Esophagus muscularis mucosa (tissue), 4 donors: ENCODE measurements around the gene HADH. TPM values are rescaled to one million over a fixed set of nuclear protein-coding genes. Genes with fewer than 3 reads are reported as not detected.

Source experiments
- DNase-seq: peaks from one replicate; pipeline ENCODE4 v3.0.0-alpha.2; 2017; ENCODE audit errors: extremely low spot score
- H3K27ac ChIP-seq, 4 donors: fragments of 200-600 bp; sonication (generic); replicated peaks in 1 of 4; 1 replicate in 3 of 4; 2 replicates in 1 of 4; pipeline ENCODE4 v1.5.1; 2016 to 2019; ENCODE audit warnings: mild to moderate bottlenecking in 1 of 4
- H3K27me3 ChIP-seq, 4 donors: fragments of 200-600 bp; sonication (generic); one replicate each; pipeline versions ENCODE4 v1.5.1 to v1.6.0; 2016 to 2019
- H3K36me3 ChIP-seq, 4 donors: fragments of 200-600 bp; sonication (generic); one replicate each; pipeline ENCODE4 v1.5.1; 2016 to 2019
- H3K4me1 ChIP-seq, 4 donors: fragments of 200-600 bp; sonication (generic); one replicate each; pipeline ENCODE4 v1.5.1; 2016 to 2019
- H3K4me3 ChIP-seq, 4 donors: fragments of 200-600 bp; sonication (generic); 1 replicate in 2 of 4; 2 replicates in 2 of 4; pipeline ENCODE4 v1.5.1; 2016 to 2019; ENCODE audit warnings: mild to moderate bottlenecking in 4 of 4, moderate library complexity in 1 of 4
- H3K9me3 ChIP-seq, 4 donors: fragments of 200-600 bp; sonication (generic); 1 replicate in 3 of 4; 2 replicates in 1 of 4; pipeline ENCODE4 v1.5.1; 2016 to 2019
- EP300 ChIP-seq: sonication (generic); formaldehyde crosslinking; IDR thresholded peaks from one replicate; pipeline ENCODE4 v1.6.1; 2017; ENCODE audit warnings: antibody characterized with exemption
- POLR2A ChIP-seq: fragments of 450-650 bp; IDR thresholded peaks from one replicate; pipeline ENCODE4 v1.6.1; 2017; ENCODE audit warnings: antibody characterized with exemption, moderate library complexity, mild to moderate bottlenecking, low read depth
- POLR2AphosphoS5 ChIP-seq, 2 donors: sonication (generic); formaldehyde crosslinking; IDR thresholded peaks; one replicate each; pipeline ENCODE4 v1.6.1; 2017; ENCODE audit warnings: antibody characterized with exemption in 2 of 2
- WGBS: methylation state at CpG from one replicate; pipeline ENCODE4 v1.1.5; 2018; 5-methylcytosine and 5-hydroxymethylcytosine counted together
- intact Hi-C: fragments of 100-400 bp; cut with DNase I; formaldehyde crosslinking; loops from one replicate; pipeline ENCODE4 v1.15.1; 2023
- total RNA-seq, 4 donors: library from RNA; depleted of rRNA; stranded (reverse); fragments of >200 nt; gene quantifications; one replicate each; pipeline versions ENCODE4 v1.1.0 to v1.2.1, GENCODE V29; 2016
- TF ChIP-seq, protein P1 (sequence below), 3 experiments: fragments of 200-600 bp in 2 of 3; fragments of 450-650 bp in 1 of 3; sonication (generic) in 2 of 3; IDR thresholded peaks; one replicate each; pipeline ENCODE4 v1.5.1; 2017 to 2019; ENCODE audit warnings: antibody characterized with exemption in 3 of 3, mild to moderate bottlenecking in 2 of 3, moderate library complexity in 1 of 3

The HADH gene
- total RNA-seq, 4 donors from 2014 or later: 60.8 to 176 (median 108) TPM

DNA sequence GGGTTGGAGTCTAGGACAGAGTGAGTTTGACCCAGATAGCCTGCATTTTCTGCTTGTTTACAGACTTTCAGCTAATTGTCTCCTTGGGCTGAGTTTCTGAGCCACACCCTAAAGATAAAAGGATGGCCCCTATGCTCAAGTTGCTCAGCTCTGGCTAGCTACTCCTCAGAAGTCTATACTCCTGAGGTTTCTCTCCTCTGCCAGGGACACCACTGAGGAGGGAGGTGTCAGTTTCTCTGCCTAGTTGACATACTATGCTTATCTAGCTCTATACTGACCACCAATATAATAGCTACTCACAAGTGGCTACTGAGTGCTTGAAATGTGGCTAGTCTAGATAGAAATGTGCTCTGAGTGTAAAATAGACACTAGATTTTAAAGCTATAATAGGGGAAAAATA lies 23.6 kb downstream of the HADH start:
- no peak for DNase-seq
- H3K27ac ChIP-seq: no peak overlapping the region
- no peaks in the 10 kb centered on the region for H3K9me3 ChIP-seq
- no peak overlapping the region for H3K4me3 ChIP-seq
- H3K27me3 ChIP-seq: no peaks in the 10 kb centered on the region
- TF ChIP-seq, protein P1, sequence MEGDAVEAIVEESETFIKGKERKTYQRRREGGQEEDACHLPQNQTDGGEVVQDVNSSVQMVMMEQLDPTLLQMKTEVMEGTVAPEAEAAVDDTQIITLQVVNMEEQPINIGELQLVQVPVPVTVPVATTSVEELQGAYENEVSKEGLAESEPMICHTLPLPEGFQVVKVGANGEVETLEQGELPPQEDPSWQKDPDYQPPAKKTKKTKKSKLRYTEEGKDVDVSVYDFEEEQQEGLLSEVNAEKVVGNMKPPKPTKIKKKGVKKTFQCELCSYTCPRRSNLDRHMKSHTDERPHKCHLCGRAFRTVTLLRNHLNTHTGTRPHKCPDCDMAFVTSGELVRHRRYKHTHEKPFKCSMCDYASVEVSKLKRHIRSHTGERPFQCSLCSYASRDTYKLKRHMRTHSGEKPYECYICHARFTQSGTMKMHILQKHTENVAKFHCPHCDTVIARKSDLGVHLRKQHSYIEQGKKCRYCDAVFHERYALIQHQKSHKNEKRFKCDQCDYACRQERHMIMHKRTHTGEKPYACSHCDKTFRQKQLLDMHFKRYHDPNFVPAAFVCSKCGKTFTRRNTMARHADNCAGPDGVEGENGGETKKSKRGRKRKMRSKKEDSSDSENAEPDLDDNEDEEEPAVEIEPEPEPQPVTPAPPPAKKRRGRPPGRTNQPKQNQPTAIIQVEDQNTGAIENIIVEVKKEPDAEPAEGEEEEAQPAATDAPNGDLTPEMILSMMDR (IDR thresholded peaks at IDR 0.05): no peak
- TF ChIP-seq POLR2A: no peak
- TF ChIP-seq POLR2AphosphoS5 (IDR thresholded peaks at IDR 0.05): no peak
- TF ChIP-seq EP300: no peak
- peaks cover 28 to 76% (median 46%) of the 10 kb centered on the region in 4 donors for H3K36me3 ChIP-seq
- intact Hi-C loops: no loop called here
- H3K4me1 ChIP-seq: peaks cover 9 to 24% (median 19%) of the 10 kb centered on the region in 4 donors

DNA sequence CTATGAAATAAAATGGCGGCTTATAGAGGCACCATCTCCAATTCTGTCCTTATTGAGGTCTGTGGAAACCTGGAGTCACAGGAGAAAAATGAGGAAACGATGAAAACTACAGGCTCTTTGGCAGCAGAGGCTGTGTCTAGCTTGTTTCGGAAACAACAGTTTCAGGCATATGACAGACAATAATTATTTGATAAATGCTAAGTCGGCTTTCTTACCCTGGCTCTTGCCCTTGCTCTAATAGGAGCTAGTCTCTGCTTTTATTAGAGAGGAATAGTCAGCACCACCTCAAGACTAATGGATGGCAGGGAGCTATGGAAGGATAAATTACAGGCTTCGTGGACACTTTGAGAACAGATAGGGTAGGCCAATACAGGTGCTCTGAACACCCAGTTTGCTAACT lies 24.3 kb downstream of the HADH start:
- no peaks in the 10 kb centered on the region for H3K27me3 ChIP-seq
- WGBS: 97% methylated on average over 5 of the region's 5 CpGs
- no peak for DNase-seq
- TF ChIP-seq POLR2AphosphoS5 (IDR thresholded peaks at IDR 0.05): no peak
- TF ChIP-seq EP300: no peak
- no peak for TF ChIP-seq POLR2A
- TF ChIP-seq, protein P1 (IDR thresholded peaks at IDR 0.05): no peak
- no peak overlapping the region for H3K4me3 ChIP-seq
- peaks cover 9 to 22% (median 14%) of the 10 kb centered on the region in 4 donors for H3K4me1 ChIP-seq
- no peak overlapping the region for H3K27ac ChIP-seq
- intact Hi-C loops: no loop called here
- no peaks in the 10 kb centered on the region for H3K9me3 ChIP-seq
- H3K36me3 ChIP-seq: peaks cover 28 to 76% (median 46%) of the 10 kb centered on the region in 4 donors

DNA sequence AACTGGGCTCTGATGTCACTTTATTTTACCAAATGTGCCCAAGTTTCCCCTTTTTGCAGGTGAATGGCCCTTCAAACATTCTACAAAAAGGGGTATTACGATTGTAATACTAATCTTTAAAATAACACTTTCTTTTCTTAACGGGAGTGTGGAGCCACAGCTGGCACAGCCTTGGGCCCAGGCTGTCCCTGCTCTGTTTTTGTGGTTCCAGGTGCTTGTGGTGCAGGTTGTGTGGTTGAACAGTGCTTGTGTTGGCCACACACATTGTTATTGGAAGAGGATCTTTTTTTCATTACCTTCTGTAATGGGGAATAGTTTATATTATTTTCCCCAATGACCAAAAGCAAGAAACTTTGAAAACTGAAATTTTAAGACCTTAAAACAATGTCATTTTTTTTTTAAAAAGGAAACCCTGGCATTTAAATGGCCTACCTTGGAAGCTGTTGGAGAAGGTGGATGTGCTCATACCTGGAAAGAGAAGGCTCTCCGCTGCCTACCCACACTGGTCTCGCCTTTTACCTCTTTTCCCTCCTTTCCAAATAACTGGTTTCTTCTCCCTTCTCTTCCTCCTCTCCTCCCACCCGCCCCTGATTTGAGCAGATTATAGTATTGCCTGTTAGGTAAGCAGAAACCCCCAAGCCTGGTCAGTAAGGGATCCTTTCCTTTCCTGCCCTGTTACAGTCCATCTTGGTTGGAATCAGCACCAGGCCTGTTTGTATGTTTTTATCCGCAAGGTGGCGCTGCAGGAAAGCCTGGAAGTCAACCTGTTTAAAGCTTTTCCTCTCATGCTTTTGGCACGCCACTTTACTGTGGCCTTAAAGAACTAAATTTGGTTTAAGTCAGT lies 28.6 kb downstream of the HADH start:
- TF ChIP-seq POLR2AphosphoS5 (IDR thresholded peaks at IDR 0.05) (peak in 1 of 2 donors; percentile 35), EP300 (no peak), POLR2A (no peak)
- TF ChIP-seq, protein P1 (IDR thresholded peaks at IDR 0.05): peak; percentile 78 to 89 (median 85)
- DNase-seq: peak; percentile 96
- Histone ChIP-seq H3K4me1 (peaks cover 0 to 5% (median 0%) of the 10 kb centered on the region in 4 donors), H3K4me3 (no peak overlapping the region), H3K9me3 (no peaks in the 10 kb centered on the region), H3K36me3 (peaks cover 46 to 88% (median 71%) of the 10 kb centered on the region in 4 donors), H3K27ac (no peak overlapping the region), H3K27me3 (no peaks in the 10 kb centered on the region)
- 44% methylated on average over 8 of the region's 8 CpGs for WGBS
- intact Hi-C loops: loop anchor here (5.0 kb wide), 1 partner anchor 554 kb away; no protein-coding TSS in a partner anchor

DNA sequence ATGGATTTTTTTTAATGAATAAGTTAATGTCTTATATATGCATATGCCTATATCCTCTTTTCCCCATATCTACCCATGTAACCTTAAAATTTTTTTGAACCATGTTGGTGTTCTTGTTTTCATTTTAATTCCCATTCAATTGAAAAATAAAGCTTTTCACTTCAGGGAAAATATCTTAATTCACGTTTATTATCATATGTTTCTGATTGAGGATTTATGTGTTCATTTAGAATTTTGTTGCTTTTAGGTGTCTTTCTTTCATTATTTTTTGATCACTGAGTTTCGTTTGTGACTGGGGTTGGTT lies 29.1 kb downstream of the HADH start:
- 57% methylated on average over 2 of the region's 2 CpGs for WGBS
- DNase-seq: no peak
- Histone ChIP-seq H3K36me3 (peaks cover 52 to 89% (median 77%) of the 10 kb centered on the region in 4 donors), H3K4me3 (no peak overlapping the region), H3K9me3 (no peaks in the 10 kb centered on the region), H3K27me3 (no peaks in the 10 kb centered on the region), H3K27ac (no peak overlapping the region), H3K4me1 (peaks cover 0 to 5% (median 0%) of the 10 kb centered on the region in 4 donors)
- intact Hi-C loops: loop anchor here (5.0 kb wide), 1 partner anchor 553 kb away; no protein-coding TSS in a partner anchor
- TF ChIP-seq, protein P1 (IDR thresholded peaks at IDR 0.05): no peak
- no peak for TF ChIP-seq POLR2A
- no peak for TF ChIP-seq EP300
- TF ChIP-seq POLR2AphosphoS5 (IDR thresholded peaks at IDR 0.05): no peak
